GM21825 (cell line): ENCODE data around the gene RIPK3.

Source experiments
- ATAC-seq: cut with Tn5 transposase; IDR thresholded peaks from one replicate; pipeline ENCODE4 v1.9.1; 2021; ENCODE audit warnings: mild to moderate bottlenecking, moderate library complexity; ENCODE audit not compliant: unreplicated experiment

RIPK3 gene

GRCh38 chr14:24307575-24308341 is 32.0 kb downstream of the RIPK3 start, which contains the start of gene CIDEB:
CIDEB (minus strand) TSS chr14:24307977; CDS start chr14:24307858, 119 bp downstream.
- ATAC-seq, result no peak

DNA sequence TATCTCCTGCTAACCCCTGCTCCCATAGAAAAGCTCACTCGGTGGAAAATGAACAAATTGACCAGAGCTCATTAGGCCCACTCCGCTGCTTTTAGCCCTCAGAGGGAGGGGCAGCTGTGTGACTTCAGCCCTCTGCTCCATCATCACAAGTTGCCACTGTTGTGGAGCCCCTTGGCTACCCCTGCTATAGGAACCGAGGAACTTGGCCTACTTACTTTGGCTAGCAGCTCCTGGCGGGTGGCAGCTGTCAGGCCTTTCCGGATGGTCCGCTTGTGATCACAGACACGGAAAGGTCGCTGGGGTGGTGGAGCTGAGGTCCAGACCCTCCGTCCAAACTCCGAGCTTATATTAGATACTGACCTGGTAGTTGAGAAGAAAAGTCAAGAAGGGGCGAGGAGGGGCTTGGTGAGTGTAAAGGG is 32.6 kb downstream of the RIPK3 start:
- ATAC-seq, result no peak

GRCh38 chr14:24304019-24304387 is 35.8 kb downstream of the RIPK3 start:
- no peak for ATAC-seq

DNA sequence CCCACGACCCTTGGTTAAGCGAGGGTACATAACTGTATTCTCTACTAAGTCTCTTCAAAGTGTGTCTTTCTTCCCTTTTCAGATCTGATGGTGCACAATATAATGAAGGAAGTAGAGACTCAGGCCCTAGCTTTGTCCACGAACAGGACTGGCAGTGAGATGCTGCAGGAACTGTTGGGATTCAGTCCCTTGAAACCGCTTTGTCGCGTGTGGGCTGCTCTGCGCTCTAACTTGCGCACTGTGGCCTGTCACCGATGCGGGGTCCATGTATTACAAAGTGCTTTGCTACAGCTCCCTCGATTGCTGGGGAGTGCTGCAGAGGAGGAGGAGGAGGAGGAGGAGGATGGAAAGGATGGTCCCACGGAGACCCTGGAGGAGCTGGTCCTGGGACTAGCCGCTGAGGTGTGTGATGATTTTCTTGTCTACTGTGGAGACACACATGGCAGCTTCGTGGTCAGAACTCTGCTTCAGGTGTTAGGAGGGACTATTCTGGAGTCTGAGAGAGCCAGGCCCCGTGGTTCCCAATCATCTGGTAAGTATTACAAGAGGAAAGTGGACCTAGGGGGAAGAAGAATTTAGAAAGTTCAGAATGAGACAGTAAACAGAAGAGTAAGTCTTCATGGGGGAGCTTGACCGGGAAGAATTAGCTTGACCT is 39.3 kb downstream of the RIPK3 start:
- ATAC-seq, result no peak

- peak; percentile 62 for ATAC-seq
These were observed 40.3 kb downstream of the RIPK3 start, which contains the start of the genes DHRS1 and NOP9 for GRCh38 chr14:24299255-24300191. DHRS1 (minus strand) TSS chr14:24299780; CDS start chr14:24299106, 674 bp downstream. NOP9 (plus strand) TSS chr14:24299850; CDS start chr14:24299955, 105 bp downstream.

DNA sequence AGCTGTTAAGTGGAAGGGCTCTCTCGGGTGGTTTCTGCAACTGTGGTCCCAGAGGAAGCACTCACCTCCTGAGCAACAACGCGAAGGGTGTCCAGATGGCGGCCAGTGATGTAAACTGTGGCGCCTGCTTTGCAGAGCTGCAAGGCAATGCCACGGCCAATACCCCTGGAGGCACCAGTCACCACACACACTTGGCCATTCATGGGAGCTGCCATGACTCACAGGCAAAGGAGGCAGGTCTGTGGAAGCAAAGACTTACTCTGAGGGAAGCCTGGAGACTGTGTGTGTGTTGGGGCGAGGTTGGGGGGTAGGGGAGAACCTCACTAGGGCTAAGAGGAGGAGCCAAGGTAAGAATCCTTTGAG is 40.9 kb downstream of the RIPK3 start:
- ATAC-seq, result no peak

GRCh38 chr14:24297190-24297964 is 42.4 kb downstream of the RIPK3 start:
- ATAC-seq, result peak; percentile 20

DNA sequence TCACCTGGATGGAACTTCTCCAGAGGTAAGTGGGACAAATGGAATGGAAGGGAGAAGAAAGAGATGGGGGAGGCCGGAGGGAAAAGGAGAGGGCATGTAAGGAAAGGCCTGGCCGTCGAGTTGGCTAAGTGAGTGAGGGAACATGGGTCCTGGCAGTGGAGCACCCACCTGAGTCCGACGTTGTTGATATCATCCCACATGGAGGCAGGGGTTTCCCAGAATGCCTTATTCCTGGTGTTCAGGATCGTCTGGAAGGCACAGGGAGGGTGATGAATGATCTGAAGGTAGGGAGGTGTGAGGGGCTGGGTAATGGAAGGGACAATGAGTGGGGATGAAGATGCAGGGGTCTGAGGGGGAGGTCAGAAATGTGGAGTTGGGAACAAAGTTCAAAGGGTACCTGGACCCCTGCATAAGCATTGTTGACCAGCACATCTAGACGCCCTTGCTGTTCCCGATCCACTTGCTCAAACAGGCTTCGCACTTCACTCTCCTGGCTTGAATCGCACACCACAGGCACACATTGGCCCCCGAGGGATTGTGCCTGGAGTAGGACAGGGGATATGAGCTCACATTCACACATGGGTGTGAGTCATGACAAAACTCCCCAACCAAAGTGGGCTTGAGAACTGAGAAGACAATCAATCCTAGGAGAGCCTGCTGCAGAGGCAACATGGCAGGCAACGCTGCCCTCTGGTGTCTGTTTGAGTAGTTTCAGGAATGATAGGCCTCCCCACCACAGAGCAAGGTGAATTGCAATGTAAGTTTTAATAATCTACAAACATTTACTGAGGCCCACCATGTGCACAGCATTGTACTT is 43.2 kb downstream of the RIPK3 start:
- ATAC-seq, result peak; percentile 45

GRCh38 chr14:24293525-24293924 is 46.3 kb downstream of the RIPK3 start:
- no peak for ATAC-seq

GRCh38 chr14:24292118-24292807 is 47.5 kb downstream of the RIPK3 start:
- no peak for ATAC-seq

DNA sequence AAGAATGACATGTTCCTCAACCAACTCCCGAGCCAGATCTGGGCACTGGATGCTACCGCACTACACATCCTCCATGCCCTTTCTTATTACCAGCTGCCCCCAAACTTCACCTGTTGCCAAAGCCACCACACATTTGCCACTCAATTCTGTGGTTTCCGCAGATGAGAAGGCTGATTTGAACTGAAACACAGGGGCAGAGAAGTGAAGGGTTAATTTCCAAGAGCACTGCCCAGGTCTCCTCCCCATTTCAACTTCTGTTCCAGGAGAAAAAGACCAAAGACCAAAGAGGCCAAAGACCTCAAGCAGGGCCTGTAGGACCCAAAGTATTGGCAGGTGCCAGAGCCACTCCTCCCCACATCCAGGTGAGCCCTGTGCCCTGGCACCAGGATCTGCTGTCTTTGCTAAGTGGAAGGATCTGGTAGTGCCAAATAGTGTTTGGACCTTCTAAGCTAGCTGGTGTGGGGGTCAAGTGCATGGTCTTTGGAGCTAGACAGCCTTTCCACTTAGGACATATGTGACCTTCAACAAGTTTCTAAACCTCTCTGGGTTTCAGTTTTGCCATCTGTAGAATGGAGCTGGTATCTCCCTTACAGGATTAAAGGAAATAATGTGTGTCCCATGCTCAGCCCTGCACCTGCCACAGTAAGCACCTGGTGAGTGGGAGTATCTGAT is 48.2 kb downstream of the RIPK3 start:
- ATAC-seq, result no peak

GRCh38 chr14:24290746-24291145 is 49.0 kb downstream of the RIPK3 start:
- ATAC-seq, result no peak

- ATAC-seq, result peak; percentile 83
These were observed 50.0 kb downstream of the RIPK3 start for GRCh38 chr14:24289649-24290280.

DNA sequence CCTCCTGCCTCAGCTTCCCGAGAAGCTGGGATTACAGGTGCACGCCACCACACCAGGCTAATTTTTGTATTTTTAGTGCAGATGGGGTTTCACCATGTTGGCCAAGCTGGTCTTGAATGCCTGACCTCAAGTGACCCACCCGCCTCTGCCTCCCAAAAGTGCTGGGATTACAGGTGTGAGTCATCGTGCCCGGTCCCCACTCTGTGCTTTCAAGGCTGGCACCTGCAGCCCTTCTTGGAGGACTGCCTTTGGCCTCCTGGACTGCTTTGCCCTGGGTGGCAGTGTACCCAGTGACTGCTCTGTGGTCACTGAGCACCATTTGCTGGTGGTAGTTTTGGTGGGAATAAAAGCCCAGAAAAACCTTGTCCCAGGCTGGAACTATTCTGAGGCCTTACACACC is 52.8 kb downstream of the RIPK3 start:
- no peak for ATAC-seq
